NCI-H2196 treated with DMSO at 0.1 percent for 48 hours (cell line): ENCODE data around the gene ABCD3.
"Not testable (repeated sequence)": the region's sequence is repeated elsewhere in the genome, so short reads cannot be mapped to it uniquely, and the experiment has no call there.

Experiments
- DNase-seq: peaks from one replicate; lab custom pipeline; 2025; ENCODE audit not compliant: unreplicated experiment; lab: John Stamatoyannopoulos, UW

Gene ABCD3

DNA sequence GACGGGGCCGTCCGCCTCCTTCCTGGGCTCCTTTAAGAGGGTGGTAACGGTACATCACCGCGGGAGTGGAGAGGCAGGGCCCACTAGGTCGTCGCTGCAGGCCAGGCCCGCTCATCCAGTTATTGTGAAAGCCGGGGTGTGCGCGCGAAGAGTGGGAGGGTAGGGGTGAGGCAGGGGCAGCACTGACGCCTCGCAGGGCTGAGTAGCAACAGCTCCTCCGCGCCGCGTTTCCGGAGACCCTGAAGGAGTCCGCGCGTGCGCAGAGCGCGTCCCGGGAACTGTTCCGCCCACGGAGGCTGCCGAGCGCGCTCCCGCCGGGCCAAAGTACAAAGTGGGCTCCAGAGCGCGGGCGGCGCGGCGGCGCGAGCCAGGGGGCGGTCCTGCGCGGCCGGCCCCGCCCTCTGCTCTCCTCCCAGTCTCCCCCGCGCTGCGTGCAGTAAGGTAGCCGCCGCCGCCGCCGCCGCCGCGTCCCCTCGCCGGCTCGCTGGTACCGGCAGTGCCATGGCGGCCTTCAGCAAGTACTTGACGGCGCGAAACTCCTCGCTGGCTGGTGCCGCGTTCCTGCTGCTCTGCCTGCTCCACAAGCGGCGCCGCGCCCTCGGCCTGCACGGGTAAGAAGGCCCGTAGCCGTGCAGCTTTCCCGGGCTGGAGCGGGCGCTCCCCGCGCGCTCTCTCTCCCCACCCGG, at the start of gene ABCD3:
Gene ABCD3 (plus strand): TSS at position 412 of the 686 bp plus-strand sequence. CDS start 90 bp downstream, at position 502.
- peak; percentile 92 for DNase-seq

DNA sequence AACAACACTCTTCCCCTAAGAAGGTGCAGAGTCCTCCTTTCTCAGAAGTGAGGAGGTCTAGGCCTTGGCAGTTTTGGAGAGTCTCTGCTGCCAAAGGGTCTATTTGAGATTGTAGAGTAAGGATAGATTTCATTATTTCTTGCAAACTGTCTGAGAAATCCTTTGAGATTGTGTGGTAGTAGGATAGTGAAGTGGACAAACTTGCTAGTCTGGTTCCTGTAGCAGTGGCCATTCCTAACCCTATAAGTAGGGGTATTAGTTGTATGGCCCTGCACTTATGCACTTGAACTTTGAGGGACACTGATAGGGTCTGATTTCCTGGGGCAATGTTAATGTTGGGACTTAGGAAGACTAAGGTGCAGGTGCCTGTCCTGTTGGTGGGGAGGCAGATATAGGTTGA, 45.4 kb upstream of the ABCD3 start:
- DNase-seq, result not testable (repeated sequence)

DNA sequence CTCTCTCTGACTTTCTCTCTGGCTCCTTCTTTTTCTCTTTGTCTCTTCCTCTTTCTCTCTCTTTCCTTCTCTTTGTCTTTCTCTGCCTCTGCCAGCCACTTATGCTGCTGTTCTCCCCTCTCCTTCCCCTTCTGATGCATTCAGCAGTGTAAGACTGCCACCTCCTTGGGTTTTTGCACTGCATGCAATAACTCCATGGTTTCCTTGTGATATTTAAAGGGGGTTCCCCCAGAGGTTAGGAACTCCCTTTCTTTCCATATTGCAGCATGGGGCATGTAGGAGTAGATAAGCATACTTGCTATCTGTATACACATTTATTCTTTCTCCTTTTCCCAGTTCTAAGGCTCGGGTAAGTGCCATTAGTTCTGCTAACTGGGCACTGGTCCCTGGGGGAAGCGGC, 44.9 kb upstream of the ABCD3 start:
- not testable (repeated sequence) for DNase-seq

DNA sequence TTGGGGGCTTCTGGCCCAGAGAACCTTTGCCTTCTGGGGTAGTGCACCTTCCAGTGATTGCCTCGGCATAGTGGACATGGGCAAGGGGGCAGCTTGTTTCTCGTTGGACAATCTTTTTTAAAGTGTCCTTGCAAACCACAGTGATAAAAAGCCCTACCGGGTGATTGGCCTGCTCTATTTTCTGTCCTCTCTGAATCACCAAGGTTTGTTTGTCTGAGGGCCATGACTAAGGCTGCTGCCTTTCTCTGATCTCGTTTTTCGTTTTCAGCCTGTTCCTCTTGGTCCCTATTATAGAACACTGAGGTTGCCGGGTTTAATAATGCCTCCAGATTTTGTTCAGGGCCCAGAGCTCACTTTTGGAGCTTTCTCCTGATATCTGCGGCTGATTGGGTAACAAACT, 42.5 kb upstream of the ABCD3 start:
- DNase-seq, result not testable (repeated sequence)

DNA sequence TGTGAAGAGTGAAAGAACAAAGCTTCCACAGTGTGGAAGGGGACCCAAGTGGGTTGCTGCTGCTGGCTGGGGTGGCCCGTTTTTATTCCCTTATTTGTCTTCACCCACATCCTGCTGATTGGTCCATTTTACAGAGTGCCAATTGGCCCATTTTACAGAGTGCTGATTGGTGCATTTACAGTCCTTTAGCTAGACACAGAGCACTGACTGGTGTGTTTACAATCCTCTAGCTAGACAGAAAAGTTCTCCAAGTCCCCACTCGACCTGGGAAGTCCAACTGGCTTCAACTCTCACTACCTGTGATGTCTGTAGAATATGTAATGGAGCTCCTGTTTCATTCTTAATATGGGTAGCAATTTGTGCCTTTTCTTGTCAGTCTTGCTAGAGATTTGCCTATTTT, 39.7 kb upstream of the ABCD3 start:
- DNase-seq, result not testable (repeated sequence)

DNA sequence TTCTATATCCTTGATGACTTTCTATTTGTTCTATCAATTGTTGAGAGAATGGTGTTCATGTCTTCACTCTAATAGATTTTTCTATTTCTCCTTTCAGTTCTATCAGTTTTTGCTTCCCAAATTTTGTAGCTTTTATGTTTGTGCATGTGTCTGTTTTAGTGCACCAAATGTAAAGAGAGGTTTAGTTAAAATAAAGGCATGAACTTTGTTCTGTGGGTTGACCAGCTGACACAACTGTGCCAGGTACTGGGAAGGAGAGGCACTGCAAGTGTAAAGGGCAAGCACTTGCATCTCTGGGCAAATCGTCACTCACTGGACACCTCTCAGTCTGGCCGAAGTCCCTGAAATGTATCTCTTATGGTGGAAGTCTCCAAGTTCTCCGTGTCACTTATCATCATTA, 38.6 kb upstream of the ABCD3 start:
- no peak for DNase-seq

DNA sequence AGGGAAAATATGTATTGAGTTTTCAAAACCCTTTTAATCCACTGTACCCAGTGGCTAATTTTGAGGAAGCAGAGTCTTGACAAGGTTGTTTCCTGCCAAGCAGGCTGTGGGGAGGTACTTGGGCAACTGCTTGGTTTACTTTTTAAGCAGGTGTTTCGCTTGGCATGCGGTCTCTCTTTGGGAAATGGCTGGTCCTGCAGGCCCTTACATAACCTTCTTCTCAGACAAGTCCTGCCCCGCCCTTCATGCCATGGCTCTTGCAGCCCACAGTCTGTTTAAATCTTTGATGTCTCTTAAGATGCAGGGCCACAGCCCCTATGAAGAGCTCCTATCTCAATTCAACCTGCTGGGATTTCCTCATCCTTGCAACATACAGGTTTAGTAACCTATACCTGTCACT, 36.0 kb upstream of the ABCD3 start:
- DNase-seq, result no peak

DNA sequence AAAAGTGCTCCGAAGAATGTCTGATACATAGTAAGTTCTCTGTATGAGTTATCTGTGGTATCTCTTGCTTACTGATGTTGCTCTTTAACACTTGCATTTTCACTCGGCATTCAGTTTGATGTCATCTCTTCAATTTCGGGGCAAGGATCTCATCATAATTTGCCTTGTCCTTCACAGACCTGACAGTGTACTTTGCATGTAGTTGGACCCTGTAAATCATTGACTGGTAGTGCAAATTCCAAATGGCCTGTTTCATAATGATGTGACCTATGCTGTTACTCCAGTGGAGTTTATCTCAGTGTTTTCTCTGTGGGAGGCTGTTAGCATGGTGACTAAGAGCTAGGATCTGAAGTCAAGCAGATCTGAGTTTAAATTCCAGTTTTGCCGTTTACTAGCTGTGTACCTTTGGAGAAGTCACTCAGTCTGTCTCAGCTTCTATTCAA, 34.2 kb upstream of the ABCD3 start:
- no peak for DNase-seq

DNA sequence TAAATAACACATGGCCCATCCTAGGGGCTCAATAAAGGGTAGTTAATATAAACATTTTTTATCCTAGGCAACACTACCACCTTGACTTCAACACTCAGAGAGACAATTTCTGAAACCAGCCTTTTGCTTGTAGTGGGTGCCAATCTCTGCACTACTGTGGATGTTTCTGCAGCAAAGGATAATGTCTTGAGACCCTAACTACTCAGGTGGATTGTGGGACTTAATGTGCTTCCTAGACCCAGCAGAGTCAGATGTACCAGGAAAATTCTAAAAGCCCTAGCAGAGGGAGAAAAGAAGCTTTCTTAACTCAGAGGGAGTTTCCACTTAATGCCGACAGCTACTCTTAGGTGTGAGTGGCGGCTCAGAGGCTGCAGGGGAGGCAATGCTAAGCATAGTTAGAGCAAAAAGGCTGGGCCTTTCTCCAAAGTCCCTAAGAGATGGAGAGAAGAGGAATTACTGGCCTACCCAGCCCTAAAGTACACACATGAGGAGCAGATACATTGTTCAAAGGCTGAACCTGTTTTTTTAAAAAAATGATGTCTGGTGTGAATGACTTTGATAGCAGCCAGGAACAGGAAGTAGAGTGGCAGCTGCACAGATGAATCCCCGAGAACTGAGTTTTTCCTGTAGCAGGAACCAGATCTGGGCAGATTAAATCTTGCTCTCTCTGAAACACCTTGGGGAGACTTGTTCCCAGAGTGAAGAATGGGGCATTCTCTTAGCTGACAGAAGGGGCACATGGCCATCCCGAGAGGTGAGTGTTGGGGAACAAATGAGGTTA, 33.5 kb upstream of the ABCD3 start:
- DNase-seq, result no peak

DNA sequence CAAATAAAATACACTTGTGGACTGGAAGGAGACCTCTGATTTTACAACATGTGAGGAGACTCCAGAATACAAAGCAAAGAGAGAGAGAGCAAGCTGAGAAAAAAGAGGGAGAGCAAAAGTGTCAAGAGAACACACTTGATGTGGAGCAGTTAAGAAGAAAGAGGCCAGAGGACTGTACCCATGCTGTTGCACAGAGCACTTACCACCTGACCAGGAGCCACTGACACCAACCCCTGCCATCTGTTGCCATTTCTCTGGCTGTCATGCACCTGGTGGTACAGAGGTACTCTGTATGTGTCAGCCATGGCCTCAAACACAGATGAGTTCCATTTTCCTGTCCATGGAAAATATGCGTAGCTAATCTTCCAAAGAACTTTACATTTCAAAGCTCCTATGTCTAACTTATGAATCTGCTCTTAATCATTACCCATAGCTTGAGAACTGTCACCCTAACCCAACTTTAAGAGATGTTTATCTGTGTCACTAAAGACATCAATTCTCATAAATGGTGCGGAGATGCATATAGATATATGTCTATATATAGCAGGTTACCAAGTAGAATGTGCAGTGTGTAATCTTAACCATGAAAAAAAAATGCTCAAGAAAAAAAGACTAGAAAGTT, 32.8 kb upstream of the ABCD3 start:
- DNase-seq, result no peak

DNA sequence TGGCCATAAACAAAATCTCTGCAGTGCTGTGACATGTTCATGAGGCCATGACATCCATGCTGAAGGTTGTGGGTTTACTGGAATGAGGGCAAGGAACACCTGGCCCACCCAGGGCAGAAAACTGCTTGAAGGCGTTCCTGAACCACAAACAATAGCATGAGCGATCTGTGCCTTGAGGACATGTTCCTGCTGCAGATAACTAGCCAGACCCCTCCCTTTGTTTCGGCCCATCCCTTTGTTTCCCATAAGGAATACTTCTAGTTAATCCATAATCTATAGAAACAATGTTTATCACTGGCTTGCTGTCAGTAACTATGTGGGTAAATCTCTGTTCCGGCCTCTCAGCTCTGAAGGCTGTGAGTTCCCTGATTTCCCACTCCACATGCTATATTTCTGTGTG, 28.9 kb upstream of the ABCD3 start:
- DNase-seq, result no peak

DNA sequence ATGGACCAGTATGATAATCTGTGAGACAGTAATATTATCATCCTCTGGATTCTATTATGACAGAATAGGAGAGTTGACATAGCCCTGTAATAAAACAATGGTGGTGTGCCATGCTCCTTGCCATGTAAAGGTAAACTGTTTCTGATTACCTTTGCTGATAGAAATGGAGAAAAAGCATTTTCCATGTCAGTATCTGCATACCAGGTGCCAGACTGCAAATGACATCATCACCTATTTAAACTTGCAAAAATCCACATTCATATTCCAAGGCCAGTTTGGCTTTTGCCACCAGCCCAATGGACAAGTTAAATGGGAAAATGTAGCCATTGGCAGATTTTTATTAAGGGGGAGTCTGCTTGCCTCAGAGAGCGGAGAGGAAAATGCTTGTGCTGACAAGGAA, 23.9 kb upstream of the ABCD3 start:
- DNase-seq, result no peak

DNA sequence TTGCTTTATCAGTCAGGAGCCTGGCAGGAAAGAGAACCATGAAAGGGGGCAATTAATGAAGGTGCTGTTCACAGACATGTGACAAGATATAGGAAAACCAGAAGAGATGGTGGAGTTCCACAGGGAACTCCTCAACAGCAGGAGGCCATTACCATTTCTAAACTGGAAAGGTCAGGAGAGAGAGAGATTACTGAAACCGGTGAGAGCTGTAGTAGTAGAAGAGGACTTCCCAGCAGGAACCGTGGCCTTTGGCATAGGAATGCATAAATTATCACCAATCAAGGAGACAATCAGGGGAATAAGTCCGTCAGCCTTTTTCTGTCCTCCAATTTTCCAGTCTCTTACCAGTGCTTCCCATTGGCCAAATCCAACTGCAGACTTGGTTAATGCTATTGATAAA, 23.0 kb upstream of the ABCD3 start:
- DNase-seq, result no peak

DNA sequence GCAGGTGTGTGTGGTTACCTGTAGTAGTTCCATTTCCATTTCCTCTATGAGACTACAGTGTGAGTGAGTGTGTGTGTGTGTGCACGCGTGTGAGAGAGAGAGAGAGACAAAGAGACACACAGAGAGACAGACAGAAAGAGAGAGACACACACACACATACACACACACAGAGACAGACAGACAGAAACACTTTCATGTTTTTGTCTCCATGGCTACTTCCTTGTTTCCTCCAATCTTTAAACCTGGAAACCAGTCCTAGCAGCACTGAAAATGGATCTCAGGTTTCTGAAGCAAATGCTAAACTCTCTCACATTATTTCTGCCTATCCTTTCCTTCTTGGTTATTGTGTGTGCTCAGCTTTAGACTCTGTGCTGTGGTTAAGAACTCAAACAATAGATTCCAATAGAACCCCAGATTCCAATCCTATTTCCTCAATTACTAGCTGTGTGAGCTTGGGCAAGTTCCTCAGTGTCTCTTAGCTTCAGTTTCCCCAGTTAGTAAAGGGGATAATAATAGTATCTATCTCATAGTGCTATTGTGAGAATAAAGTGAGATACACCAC, 22.4 kb upstream of the ABCD3 start:
- no peak for DNase-seq

DNA sequence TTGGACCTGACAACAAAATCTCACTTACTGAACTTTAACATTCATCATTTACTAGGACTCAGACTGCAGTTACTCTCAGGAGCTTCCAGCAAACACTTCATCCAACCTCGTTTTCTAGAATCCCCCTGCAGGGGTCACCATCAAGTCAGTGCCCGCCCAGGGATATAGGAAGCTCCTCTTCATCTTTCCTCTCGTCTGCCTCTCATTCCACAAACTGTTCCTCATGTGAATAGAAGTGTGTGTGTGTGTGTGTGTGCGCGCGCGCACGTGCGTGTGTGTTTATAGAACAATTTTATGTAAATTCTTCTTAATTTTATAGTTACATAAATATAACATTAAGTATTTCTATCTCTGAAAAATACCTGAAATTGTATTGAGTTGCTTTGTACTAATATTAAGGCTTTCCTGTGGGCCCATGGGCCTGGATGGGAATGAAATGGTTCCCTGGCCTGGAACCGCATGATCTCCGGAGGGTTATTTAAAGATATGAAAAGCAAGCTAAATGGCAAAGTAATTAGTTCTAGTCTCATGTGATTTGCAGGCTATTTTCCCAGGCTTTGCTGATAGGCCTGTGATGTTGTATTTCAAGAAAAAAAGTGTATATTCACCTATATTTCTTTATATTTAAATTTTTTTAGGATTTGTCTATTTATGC, 21.7 kb upstream of the ABCD3 start:
- no peak for DNase-seq

DNA sequence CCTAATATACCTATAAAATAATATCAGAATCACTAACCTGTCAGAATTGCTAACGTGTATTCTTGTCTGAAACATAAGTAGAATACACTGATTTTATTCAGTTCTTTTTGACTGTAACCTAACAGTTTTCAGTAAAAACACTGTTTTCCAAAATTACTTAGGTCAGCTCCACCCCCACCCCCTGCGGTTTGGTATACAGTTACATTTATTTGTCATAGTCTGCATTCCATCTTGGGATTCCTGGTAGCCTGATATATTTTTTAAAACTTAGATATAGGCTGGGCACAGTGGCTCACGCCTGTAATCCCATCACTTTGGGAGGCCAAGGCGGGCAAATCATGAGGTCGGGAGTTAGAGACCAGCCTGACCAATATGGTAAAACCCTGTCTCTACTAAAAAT, 19.8 kb upstream of the ABCD3 start:
- DNase-seq, result no peak

DNA sequence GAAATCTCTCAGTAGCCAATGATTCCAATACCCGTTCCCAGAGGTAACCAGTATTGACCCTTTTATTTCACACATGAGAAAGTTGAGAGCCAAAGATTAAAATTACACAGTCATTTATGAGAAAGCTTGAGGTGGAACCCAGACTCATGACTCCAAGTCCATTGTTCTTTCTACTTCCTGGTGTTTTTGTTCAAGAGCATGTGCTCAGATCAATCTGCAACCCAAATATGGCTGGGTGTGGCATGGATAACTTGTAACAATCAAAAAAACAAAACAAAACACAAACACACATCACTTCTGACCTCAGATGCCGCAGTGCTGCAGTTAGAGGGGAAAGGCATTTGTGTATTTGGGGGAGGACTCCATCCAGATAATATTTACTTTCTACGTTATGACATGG, 18.7 kb upstream of the ABCD3 start:
- no peak for DNase-seq

DNA sequence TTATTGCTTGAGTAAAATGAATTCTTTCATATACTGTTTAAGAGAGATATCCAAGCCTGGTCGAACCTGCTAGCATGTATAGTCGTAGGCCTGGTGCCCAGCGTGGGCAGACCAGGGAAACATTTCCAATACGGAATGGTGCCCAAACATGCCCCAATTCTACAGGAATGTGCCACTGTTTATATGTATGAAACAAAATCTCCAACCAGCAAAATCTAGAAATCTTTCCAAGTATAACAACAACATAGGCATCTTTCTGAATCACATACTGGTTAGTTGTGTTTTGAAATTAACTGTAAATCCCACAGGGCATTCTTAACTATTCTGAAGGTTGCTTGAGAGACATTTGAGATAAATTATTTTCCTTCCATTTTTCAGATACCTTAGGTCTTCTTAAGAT, 17.0 kb upstream of the ABCD3 start:
- no peak for DNase-seq

DNA sequence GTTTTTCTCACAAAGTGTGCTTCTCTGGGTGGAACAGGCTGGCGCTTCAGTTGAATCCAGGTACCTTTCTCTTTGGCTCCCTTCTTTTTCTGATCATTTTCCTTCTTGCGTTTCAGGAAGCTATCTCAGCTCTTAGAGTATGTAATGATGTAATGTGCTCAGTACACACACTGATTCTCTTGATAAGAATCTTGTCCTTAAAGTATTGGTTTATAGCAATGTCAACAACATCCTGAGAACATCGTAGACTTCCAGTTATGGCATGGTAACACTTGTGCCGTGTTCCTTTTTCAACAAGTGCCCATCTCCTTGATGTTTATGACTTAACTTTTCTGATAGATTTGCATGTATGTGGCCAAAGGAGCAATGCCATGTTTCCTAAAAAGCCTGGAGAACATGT, 11.7 kb upstream of the ABCD3 start:
- DNase-seq, result no peak

DNA sequence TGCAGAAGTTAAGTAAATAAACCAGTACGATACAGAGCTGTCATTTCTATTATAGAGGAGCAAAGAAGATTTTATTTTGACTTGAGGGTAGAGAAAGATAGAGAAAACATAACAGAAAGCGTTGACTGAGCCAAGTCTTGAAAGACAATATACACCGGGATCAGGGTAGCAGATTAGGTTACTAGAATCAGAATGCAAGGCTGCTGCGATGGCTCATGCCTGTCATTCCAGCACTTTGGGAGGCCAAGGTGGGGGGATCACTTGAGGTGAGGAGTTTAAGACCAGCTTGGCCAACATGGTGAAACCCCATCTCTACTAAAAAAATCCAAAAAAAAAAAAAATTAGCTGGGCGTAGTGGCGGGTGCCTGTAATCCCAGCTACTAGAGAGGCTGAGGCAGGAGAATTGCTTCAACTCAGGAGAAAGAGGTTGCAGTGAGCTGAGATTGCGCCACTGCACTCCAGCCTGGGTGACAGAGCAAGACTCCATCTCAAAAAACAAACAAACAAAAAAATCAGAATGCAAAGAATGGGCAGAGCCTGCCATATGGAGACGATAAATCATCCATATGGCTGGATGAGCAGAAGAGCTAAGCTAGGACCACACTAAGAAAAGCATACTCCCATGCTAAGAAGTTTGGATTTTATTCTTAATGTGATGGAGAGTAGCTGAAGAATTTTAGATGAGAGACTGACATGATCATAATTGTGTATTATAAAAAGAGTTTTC, 9.9 kb upstream of the ABCD3 start:
- DNase-seq, result no peak

DNA sequence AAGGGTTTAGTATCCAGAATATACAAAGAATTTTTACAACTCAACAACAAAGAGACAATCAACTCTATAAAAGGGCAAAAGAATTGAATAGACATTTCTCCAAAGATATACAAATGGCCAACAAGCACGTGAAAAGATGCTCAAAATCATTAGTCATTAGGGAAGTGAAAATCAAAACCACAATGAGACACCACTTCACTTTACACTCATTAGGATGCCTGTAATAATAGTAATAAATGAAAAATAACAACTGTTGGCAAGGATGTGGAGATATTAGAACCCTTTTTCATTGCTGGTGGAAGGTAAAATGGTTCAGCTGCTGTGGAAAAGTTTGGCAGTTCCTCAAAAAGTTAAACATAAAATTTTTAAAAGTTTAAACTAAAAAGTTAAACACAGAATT, 7.0 kb upstream of the ABCD3 start:
- no peak for DNase-seq
